Keratinocyte (primary cell): ENCODE results near the gene JAZF1. TPM values are rescaled to one million over a fixed set of nuclear protein-coding genes. Genes with fewer than 3 reads are reported as not detected.

Source experiments
- DNase-seq: peaks from one replicate; pipeline ENCODE4 v3.0.0-alpha.2; 2011; ENCODE audit warnings: low read depth, missing footprints, low spot score
- FAIRE-seq: peaks from 2 replicates; lab custom pipeline; 2011; peaks lifted over from hg19 to GRCh38; lab: Jason Lieb, UNC
- H2AFZ ChIP-seq: 2 replicates; pipeline ENCODE4 v1.6.0; 2012; ENCODE audit warnings: low read length, control low read depth, inconsistent platforms; ENCODE audit not compliant: control insufficient read depth
- H3K27ac ChIP-seq: 2 replicates; pipeline ENCODE4 v1.5.1; 2011; ENCODE audit warnings: low read length; ENCODE audit not compliant: control insufficient read depth, insufficient read depth
- H3K27me3 ChIP-seq: 3 replicates; pipeline ENCODE4 v1.6.0; 2011; ENCODE audit warnings: low read length; ENCODE audit not compliant: control insufficient read depth, insufficient read depth; ENCODE audit errors: extremely low read depth
- H3K36me3 ChIP-seq, 2 experiments: 2 replicates in 1 of 2; 3 replicates in 1 of 2; pipeline ENCODE4 v1.5.1; 2011; ENCODE audit warnings: low read length in 2 of 2, mild to moderate bottlenecking in 1 of 2; ENCODE audit not compliant: control insufficient read depth in 2 of 2, insufficient read depth in 2 of 2; ENCODE audit errors: extremely low read depth in 1 of 2
- H3K4me1 ChIP-seq: 3 replicates; pipeline ENCODE4 v1.5.1; 2011; ENCODE audit warnings: low read length; ENCODE audit not compliant: control insufficient read depth, insufficient read depth; ENCODE audit errors: extremely low read depth
- H3K4me2 ChIP-seq: 3 replicates; pipeline ENCODE4 v1.6.0; 2011; ENCODE audit warnings: low read depth, low read length; ENCODE audit not compliant: control insufficient read depth, insufficient read depth; ENCODE audit errors: extremely low read depth
- H3K4me3 ChIP-seq, 3 experiments: fragments of 200-600 bp in 1 of 3; sonication (generic) in 1 of 3; 2 replicates in 2 of 3; 3 replicates in 1 of 3; pipeline ENCODE4 v1.5.1; 2011 to 2016; ENCODE audit warnings: low read length in 3 of 3, mild to moderate bottlenecking in 3 of 3, control low read depth in 2 of 3, inconsistent platforms in 1 of 3, low read depth in 1 of 3, mixed read lengths in 1 of 3, mixed run types in 1 of 3, moderate library complexity in 1 of 3; ENCODE audit not compliant: control insufficient read depth in 2 of 3, insufficient read depth in 2 of 3; ENCODE audit errors: extremely low read depth in 1 of 3
- H3K79me2 ChIP-seq: 2 replicates; pipeline ENCODE4 v1.6.0; 2012; ENCODE audit warnings: low read length; ENCODE audit not compliant: control insufficient read depth, insufficient read depth
- H3K9ac ChIP-seq: 3 replicates; pipeline ENCODE4 v1.6.0; 2011; ENCODE audit warnings: low read length; ENCODE audit not compliant: control insufficient read depth, insufficient read depth; ENCODE audit errors: extremely low read depth
- H3K9me1 ChIP-seq: 3 replicates; pipeline ENCODE4 v1.6.0; 2011; ENCODE audit warnings: low read length; ENCODE audit not compliant: control insufficient read depth, insufficient read depth; ENCODE audit errors: extremely low read depth
- H3K9me3 ChIP-seq: 2 replicates; pipeline ENCODE4 v1.5.1; 2012; ENCODE audit warnings: low read depth, low read length; ENCODE audit not compliant: control insufficient read depth
- H4K20me1 ChIP-seq: 3 replicates; pipeline ENCODE4 v1.6.0; 2011; ENCODE audit warnings: low read length; ENCODE audit not compliant: control insufficient read depth, insufficient read depth; ENCODE audit errors: extremely low read depth
- CTCF ChIP-seq, 3 experiments: IDR thresholded peaks in 1 of 3; conservative IDR thresholded peaks in 1 of 3; optimal IDR thresholded peaks in 1 of 3; 2 replicates in 2 of 3; 3 replicates in 1 of 3; pipeline versions ENCODE3 to v1.5.1; 2011; ENCODE audit warnings: low read length in 3 of 3, mild to moderate bottlenecking in 3 of 3, moderate library complexity in 2 of 3, control low read depth in 1 of 3, inconsistent platforms in 1 of 3; ENCODE audit not compliant: insufficient read depth in 2 of 3; ENCODE audit errors: extremely low read depth in 1 of 3
- EZH2 ChIP-seq: IDR thresholded peaks from one replicate; pipeline ENCODE4 v1.6.1; 2012; ENCODE audit warnings: inconsistent platforms, mild to moderate bottlenecking, low read length, moderate library complexity
- dilution Hi-C: fragments of 300-500 bp; cut with MboI; formaldehyde crosslinking; loops from one replicate; pipeline ENCODE4 v1.7.0; 2020; ENCODE audit warnings: low sequenced_read_pairs; ENCODE audit not compliant: extremely low pct_ligation_motif_present
- polyA plus RNA-seq, 5 experiments: library from polyadenylated mRNA; depleted of rRNA in 3 of 5; stranded (reverse) in 3 of 5; stranded (forward) in 1 of 5; unstranded in 1 of 5; fragments of >200 nt; gene quantifications; 1 replicate in 1 of 5; 2 replicates in 3 of 5; 3 replicates in 1 of 5; pipeline versions ENCODE4 v1.2.1 to v1.2.3, GENCODE V29; 2011 to 2012; ENCODE audit warnings: missing spikeins in 2 of 5, low read depth in 1 of 5, low replicate concordance in 1 of 5

Gene JAZF1
- polyA plus RNA-seq, 1 donor (not counting 4 experiments of a cell fraction or from before 2014, with no cell fraction given), result 2.5 TPM

- H4K20me1 ChIP-seq, result no peaks in the 10 kb centered on the region
- no peaks in the 10 kb centered on the region for H3K9me3 ChIP-seq
- no peak overlapping the region for H3K4me2 ChIP-seq
- peaks cover 4% of the 10 kb centered on the region for H3K9me1 ChIP-seq
- no peak for DNase-seq
- no peaks in the 10 kb centered on the region for H3K79me2 ChIP-seq
- no peak overlapping the region for H2AFZ ChIP-seq
- no peak overlapping the region for H3K4me3 ChIP-seq
- TF ChIP-seq CTCF (optimal IDR thresholded peaks at IDR 0.05 in 1 of 3, IDR thresholded peaks at IDR 0.05 in 1 of 3, conservative IDR thresholded peaks at IDR 0.05 in 1 of 3; ENCODE audit: extremely low read depth in 1 of 3, insufficient read depth in 2 of 3, low read length in 3 of 3) (no peak), EZH2 (no peak)
- no peak overlapping the region for H3K9ac ChIP-seq
- H3K27ac ChIP-seq, result no peak overlapping the region
- FAIRE-seq, result no peak
- H3K4me1 ChIP-seq, result no peaks in the 10 kb centered on the region
- dilution Hi-C loops, result no loop called here
- no peaks in the 10 kb centered on the region for H3K36me3 ChIP-seq
- no peaks in the 10 kb centered on the region for H3K27me3 ChIP-seq
Measured at GRCh38 chr7:28136885-28137284, 43.7 kb downstream of the JAZF1 start.

GRCh38 chr7:28136420-28136819 is 44.2 kb downstream of the JAZF1 start:
- FAIRE-seq, result no peak
- dilution Hi-C loops, result no loop called here
- Histone ChIP-seq H3K27me3 (no peaks in the 10 kb centered on the region), H2AFZ (no peak overlapping the region), H3K4me3 (no peak overlapping the region), H3K79me2 (no peaks in the 10 kb centered on the region), H3K36me3 (no peaks in the 10 kb centered on the region), H3K27ac (no peak overlapping the region), H3K9me3 (no peaks in the 10 kb centered on the region), H4K20me1 (no peaks in the 10 kb centered on the region), H3K9ac (no peak overlapping the region), H3K4me2 (no peak overlapping the region), H3K9me1 (peaks cover 4% of the 10 kb centered on the region), H3K4me1 (no peaks in the 10 kb centered on the region)
- no peak for DNase-seq
- TF ChIP-seq CTCF (optimal IDR thresholded peaks at IDR 0.05 in 1 of 3, IDR thresholded peaks at IDR 0.05 in 1 of 3, conservative IDR thresholded peaks at IDR 0.05 in 1 of 3; ENCODE audit: extremely low read depth in 1 of 3, insufficient read depth in 2 of 3, low read length in 3 of 3) (no peak), EZH2 (no peak)
